K562 (cell line): Measurements from ENCODE around the gene USP17L27. TPM values are rescaled to one million over a fixed set of nuclear protein-coding genes. Genes with fewer than 3 reads are reported as not detected.
"Not testable (repeated sequence)": the region's sequence is repeated elsewhere in the genome, so short reads cannot be mapped to it uniquely, and the experiment has no call there.

Experiments
- ATAC-seq: fragments of 200-7000 bp; cut with Tn5 transposase; 3 replicates; pipeline ENCODE4 v1.9.1; 2020; ENCODE audit warnings: moderate library complexity
- BruUV-seq: library from RNA; stranded (reverse); fragments of 400-500 nt; replicated peaks from 2 replicates; lab custom pipeline; 2021; lab: Mats Ljungman, UMichigan
- CTCF ChIA-PET: fragments of 300-600 bp; formaldehyde crosslinking; extraction: SDS; loops from one replicate; lab custom pipeline; 2021; ENCODE audit warnings: low intra/inter-chr PET ratio; lab: Yijun Ruan, JAX
- POLR2A ChIA-PET: fragments of 300-600, 350-650 bp; sonication (Branson Sonifier 250); formaldehyde crosslinking; extraction: SDS; loops from one replicate; lab custom pipeline; 2021; ENCODE audit warnings: antibody characterized with exemption, inconsistent platforms; lab: Yijun Ruan, JAX
- DNase-seq, 4 experiments: peaks; one replicate each; pipeline versions ENCODE4 v3.0.0 to v3.0.0-alpha.2; 2011 to 2018; ENCODE audit warnings: low spot score in 3 of 4, mixed read lengths in 3 of 4; ENCODE audit errors: extremely low read depth in 1 of 4
- FAIRE-seq: peaks from 2 replicates; lab custom pipeline; 2011; peaks lifted over from hg19 to GRCh38; lab: Jason Lieb, UNC
- H2AFZ ChIP-seq: 2 replicates; pipeline ENCODE4 v1.6.0; 2011; ENCODE audit warnings: low read depth, low read length, control low read depth, inconsistent platforms
- H3K27ac ChIP-seq: fragments of 200-600 bp; 3 replicates; pipeline ENCODE4 v1.8.0; 2011; ENCODE audit warnings: low read depth, mild to moderate bottlenecking, control low read depth, inconsistent platforms, low read length, moderate library complexity, mixed read lengths; ENCODE audit errors: extremely low read depth
- H3K27me3 ChIP-seq, 2 experiments: fragments of 300-600 bp in 1 of 2; 2 replicates in 1 of 2; 3 replicates in 1 of 2; pipeline versions ENCODE4 v1.6.0 to v1.8.0; 2011; ENCODE audit warnings: inconsistent platforms in 2 of 2, low read length in 2 of 2, mild to moderate bottlenecking in 1 of 2, mixed read lengths in 1 of 2, moderate library complexity in 1 of 2; ENCODE audit not compliant: control insufficient read depth in 2 of 2, insufficient read depth in 2 of 2
- H3K36me3 ChIP-seq: fragments of 300-600 bp; 3 replicates; pipeline ENCODE4 v1.8.0; 2011; ENCODE audit warnings: mild to moderate bottlenecking, low read length, inconsistent platforms; ENCODE audit not compliant: control insufficient read depth, insufficient read depth
- H3K4me1 ChIP-seq, 2 experiments: fragments of 200-600 bp in 1 of 2; replicated peaks in 1 of 2; 2 replicates in 1 of 2; 3 replicates in 1 of 2; pipeline versions ENCODE4 v1.5.1 to v1.8.0; 2011; ENCODE audit warnings: inconsistent platforms in 2 of 2, low read length in 2 of 2, mild to moderate bottlenecking in 1 of 2, mixed read lengths in 1 of 2, moderate library complexity in 1 of 2; ENCODE audit not compliant: control insufficient read depth in 2 of 2, insufficient read depth in 2 of 2
- H3K4me2 ChIP-seq: 2 replicates; pipeline ENCODE4 v1.6.1; 2011; ENCODE audit warnings: low read length, control low read depth, inconsistent platforms, mixed read lengths; ENCODE audit not compliant: insufficient read depth
- H3K4me3 ChIP-seq: fragments of 200-600 bp; sonication (generic), shearing (Covaris generic); 2 replicates; pipeline ENCODE4 v1.5.1; 2016; ENCODE audit warnings: control low read depth, inconsistent platforms
- H3K79me2 ChIP-seq: fragments of 200-600 bp; 3 replicates; pipeline ENCODE4 v1.8.0; 2011; ENCODE audit warnings: low read length, inconsistent platforms; ENCODE audit not compliant: control insufficient read depth, insufficient read depth
- H3K9ac ChIP-seq, 2 experiments: 2 replicates each; pipeline versions ENCODE4 v1.6.0 to v1.6.1; 2011; ENCODE audit warnings: low read depth in 2 of 2, low read length in 2 of 2, control low read depth in 1 of 2, inconsistent platforms in 1 of 2, mild to moderate bottlenecking in 1 of 2, mixed read lengths in 1 of 2; ENCODE audit not compliant: insufficient read depth in 1 of 2
- H3K9me1 ChIP-seq: one replicate; pipeline ENCODE4 v1.6.0; 2011; ENCODE audit warnings: inconsistent platforms, mild to moderate bottlenecking, low read length, moderate library complexity; ENCODE audit not compliant: control insufficient read depth, insufficient read depth
- H3K9me3 ChIP-seq: replicated peaks from 2 replicates; pipeline ENCODE4 v1.5.1; 2011; ENCODE audit warnings: low read depth, low read length, inconsistent platforms; ENCODE audit not compliant: control insufficient read depth, insufficient read depth
- H4K20me1 ChIP-seq: replicated peaks from 2 replicates; pipeline ENCODE4 v1.6.1; 2011; ENCODE audit warnings: low read length, inconsistent platforms, mixed read lengths; ENCODE audit not compliant: control insufficient read depth, insufficient read depth
- WGBS: fragments of 100-300 bp; shearing (Covaris generic); methylation state at CpG from one replicate; pipeline ENCODE4 v1.1.6; 2016; ENCODE audit warnings: low coverage, mixed read lengths; ENCODE audit not compliant: insufficient coverage; ENCODE audit errors: missing lambda C conversion rate; 5-methylcytosine and 5-hydroxymethylcytosine counted together
- in situ Hi-C: fragments of 300-500 bp; cut with MboI; formaldehyde crosslinking; loops from 4 replicates; pipeline ENCODE4 v1.15.0; 2018; ENCODE audit warnings: inconsistent platforms, mixed read lengths
- intact Hi-C: fragments of 100-400 bp; cut with micrococcal nuclease; formaldehyde crosslinking; loops from 2 replicates; pipeline ENCODE4 v1.14.2; 2022
- polyA plus RNA-seq, 8 experiments: library from polyadenylated mRNA; depleted of rRNA in 4 of 8; stranded (reverse) in 5 of 8; unstranded in 3 of 8; fragments of >200 nt; fragmentation: Nextera tagmentation in 2 of 8; fragmentation: Illumina TruSeq in 1 of 8; extraction: Ambion mirVana in 2 of 8; extraction: Trizol in 1 of 8; gene quantifications; 2 replicates each; pipeline versions ENCODE4 v1.2.1 to v1.2.3, GENCODE V29; 2011 to 2014; ENCODE audit warnings: inconsistent platforms in 1 of 8, missing spikeins in 1 of 8
- total RNA-seq, 7 experiments: library from RNA; depleted of rRNA in 6 of 7; stranded (reverse); fragments of >200 nt in 6 of 7; fragmentation: Illumina TruSeq in 2 of 7; extraction: Trizol in 2 of 7; gene quantifications; 2 replicates each; pipeline versions ENCODE4 v1.2.1 to v1.2.3, GENCODE V29; 2011 to 2021; ENCODE audit warnings: low replicate concordance in 1 of 7

USP17L27 gene
- total and polyA plus RNA-seq, 9 of the 15 experiments (the other 6 are each of a cell fraction or from before 2014, with no cell fraction given) = not detected

- no CpG with 5 or more reads among the region's 18 CpGs for WGBS
- H3K27me3 ChIP-seq, in situ Hi-C loops, H3K79me2 ChIP-seq, BruUV-seq, H3K4me2 ChIP-seq, H2AFZ ChIP-seq, FAIRE-seq, H3K4me1 ChIP-seq, intact Hi-C loops, H4K20me1 ChIP-seq, H3K9ac ChIP-seq, POLR2A ChIA-PET, H3K36me3 ChIP-seq, ATAC-seq, DNase-seq, CTCF ChIA-PET, H3K27ac ChIP-seq, H3K4me3 ChIP-seq, H3K9me1 ChIP-seq, H3K9me3 ChIP-seq: not testable (repeated sequence)
Observed at GRCh38 chr4:9350866-9351265, 6.9 kb downstream of the USP17L27 start.

DNA sequence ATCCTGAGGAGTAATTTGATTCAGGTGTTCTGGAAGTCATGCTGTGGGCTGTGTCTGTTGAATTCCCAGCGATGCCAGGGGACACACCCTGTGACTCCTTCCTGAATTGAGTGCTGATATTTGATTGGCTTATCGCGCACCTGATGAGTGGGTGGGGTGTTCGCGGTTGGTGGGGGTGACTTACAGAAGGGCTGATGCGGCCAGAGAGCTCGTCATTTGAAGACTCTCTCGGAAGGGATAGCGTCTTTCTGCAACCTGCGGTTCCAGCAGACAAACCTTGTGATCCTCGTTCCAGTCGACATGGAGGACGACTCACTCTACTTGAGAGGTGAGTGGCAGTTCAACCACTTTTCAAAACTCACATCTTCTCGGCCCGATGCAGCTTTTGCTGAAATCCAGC, 9.4 kb downstream of the USP17L27 start, which contains the start of gene USP17L29:
USP17L29 (plus strand) TSS at position 301 of the 400 bp plus-strand sequence; CDS start at position 301, 0 bp downstream.
- BruUV-seq, FAIRE-seq, POLR2A ChIA-PET: not testable (repeated sequence)

DNA sequence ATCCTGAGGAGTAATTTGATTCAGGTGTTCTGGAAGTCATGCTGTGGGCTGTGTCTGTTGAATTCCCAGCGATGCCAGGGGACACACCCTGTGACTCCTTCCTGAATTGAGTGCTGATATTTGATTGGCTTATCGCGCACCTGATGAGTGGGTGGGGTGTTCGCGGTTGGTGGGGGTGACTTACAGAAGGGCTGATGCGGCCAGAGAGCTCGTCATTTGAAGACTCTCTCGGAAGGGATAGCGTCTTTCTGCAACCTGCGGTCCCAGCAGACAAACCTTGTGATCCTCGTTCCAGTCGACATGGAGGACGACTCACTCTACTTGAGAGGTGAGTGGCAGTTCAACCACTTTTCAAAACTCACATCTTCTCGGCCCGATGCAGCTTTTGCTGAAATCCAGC, 18.9 kb downstream of the USP17L27 start, which contains the start of gene USP17L30:
USP17L30 (plus strand) TSS at position 301 of the 400 bp plus-strand sequence; CDS start at position 301, 0 bp downstream.
- BruUV-seq, CTCF ChIA-PET, H3K9me1 ChIP-seq, H3K4me1 ChIP-seq, in situ Hi-C loops, H3K9ac ChIP-seq, H3K4me3 ChIP-seq, H3K4me2 ChIP-seq, POLR2A ChIA-PET, DNase-seq, H2AFZ ChIP-seq, H3K27me3 ChIP-seq, ATAC-seq, H3K79me2 ChIP-seq, H3K36me3 ChIP-seq, H4K20me1 ChIP-seq, H3K9me3 ChIP-seq, FAIRE-seq, H3K27ac ChIP-seq, intact Hi-C loops: not testable (repeated sequence)
- no CpG with 5 or more reads among the region's 15 CpGs for WGBS

More for the DNA sequence above, 9.4 kb downstream of the USP17L27 start, which contains the start of gene USP17L29:
- H3K4me1 ChIP-seq, H3K9me3 ChIP-seq, H3K4me3 ChIP-seq, H3K9ac ChIP-seq, CTCF ChIA-PET, H3K27ac ChIP-seq, H3K27me3 ChIP-seq, DNase-seq, in situ Hi-C loops, H3K79me2 ChIP-seq, H3K9me1 ChIP-seq, H3K4me2 ChIP-seq, intact Hi-C loops, H2AFZ ChIP-seq, ATAC-seq, H3K36me3 ChIP-seq, H4K20me1 ChIP-seq: not testable (repeated sequence)
- no CpG with 5 or more reads among the region's 15 CpGs for WGBS

- H3K4me2 ChIP-seq, H2AFZ ChIP-seq, BruUV-seq, intact Hi-C loops, H3K36me3 ChIP-seq, FAIRE-seq, H4K20me1 ChIP-seq, ATAC-seq, DNase-seq, H3K27me3 ChIP-seq, H3K9me3 ChIP-seq, H3K79me2 ChIP-seq, H3K4me1 ChIP-seq, H3K9me1 ChIP-seq, H3K27ac ChIP-seq, H3K9ac ChIP-seq, CTCF ChIA-PET, H3K4me3 ChIP-seq, POLR2A ChIA-PET: not testable (repeated sequence)
- in situ Hi-C loops = loop anchor here (10.0 kb wide), 2 partner anchors 55 to 135 kb away; partner anchors contain the start of genes USP17L17, USP17L18, USP17L24 and USP17L25
- 0% methylated on average over 1 of the region's 1 CpG for WGBS
Observed at GRCh38 chr4:9379881-9380280, 35.9 kb downstream of the USP17L27 start.
